GM12801 (cell line): Measurements from ENCODE around the gene NOTCH4.

ENCODE experiments used
- TF ChIP-seq, protein P1 (sequence below): IDR thresholded peaks from one replicate; pipeline ENCODE4 v1.5.1; 2011; ENCODE audit warnings: control low read depth; ENCODE audit not compliant: insufficient read length; ENCODE audit errors: extremely low read depth

NOTCH4 gene

DNA sequence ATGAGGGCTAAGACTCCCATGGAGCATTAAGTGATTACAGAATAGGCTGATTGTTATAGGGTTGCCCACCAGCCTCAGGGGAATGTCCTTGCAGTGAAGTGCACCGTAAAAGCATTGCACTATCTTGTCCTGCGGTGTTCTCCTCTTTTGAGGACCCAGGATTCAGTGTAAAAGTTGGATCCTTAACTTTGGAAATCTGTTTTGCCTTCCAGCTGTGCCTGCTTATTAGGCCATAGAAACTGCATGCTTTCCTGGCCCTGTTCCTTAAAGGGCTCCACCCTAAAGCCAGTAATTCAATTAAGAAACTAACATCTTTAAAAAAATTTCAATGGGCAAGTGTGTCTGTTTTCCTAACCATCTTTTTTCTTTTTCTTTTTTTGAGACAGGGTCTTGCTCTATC, 25.4 kb upstream of the NOTCH4 start:
- TF ChIP-seq, protein P1, sequence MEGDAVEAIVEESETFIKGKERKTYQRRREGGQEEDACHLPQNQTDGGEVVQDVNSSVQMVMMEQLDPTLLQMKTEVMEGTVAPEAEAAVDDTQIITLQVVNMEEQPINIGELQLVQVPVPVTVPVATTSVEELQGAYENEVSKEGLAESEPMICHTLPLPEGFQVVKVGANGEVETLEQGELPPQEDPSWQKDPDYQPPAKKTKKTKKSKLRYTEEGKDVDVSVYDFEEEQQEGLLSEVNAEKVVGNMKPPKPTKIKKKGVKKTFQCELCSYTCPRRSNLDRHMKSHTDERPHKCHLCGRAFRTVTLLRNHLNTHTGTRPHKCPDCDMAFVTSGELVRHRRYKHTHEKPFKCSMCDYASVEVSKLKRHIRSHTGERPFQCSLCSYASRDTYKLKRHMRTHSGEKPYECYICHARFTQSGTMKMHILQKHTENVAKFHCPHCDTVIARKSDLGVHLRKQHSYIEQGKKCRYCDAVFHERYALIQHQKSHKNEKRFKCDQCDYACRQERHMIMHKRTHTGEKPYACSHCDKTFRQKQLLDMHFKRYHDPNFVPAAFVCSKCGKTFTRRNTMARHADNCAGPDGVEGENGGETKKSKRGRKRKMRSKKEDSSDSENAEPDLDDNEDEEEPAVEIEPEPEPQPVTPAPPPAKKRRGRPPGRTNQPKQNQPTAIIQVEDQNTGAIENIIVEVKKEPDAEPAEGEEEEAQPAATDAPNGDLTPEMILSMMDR, result no peak

DNA sequence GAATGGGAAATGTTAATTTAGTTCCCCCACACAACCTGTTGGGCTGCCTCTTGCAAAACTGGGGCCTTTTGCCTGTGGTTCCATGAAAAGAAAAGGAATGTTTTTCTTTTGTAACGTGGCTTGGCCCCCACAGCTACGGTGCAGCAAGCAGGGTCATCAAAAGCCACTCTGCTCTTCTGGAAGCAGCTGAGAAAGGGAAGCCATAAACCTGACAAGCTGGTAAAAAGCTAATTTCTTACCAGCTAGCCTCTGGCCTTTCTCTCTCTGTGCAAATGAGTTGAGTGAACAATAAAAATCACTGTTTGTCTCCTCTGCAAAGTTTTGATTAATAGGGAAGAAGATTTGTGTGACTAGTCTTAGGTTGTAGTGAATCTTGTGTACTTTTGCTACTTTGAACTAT, 23.5 kb upstream of the NOTCH4 start:
- TF ChIP-seq, protein P1, result no peak

DNA sequence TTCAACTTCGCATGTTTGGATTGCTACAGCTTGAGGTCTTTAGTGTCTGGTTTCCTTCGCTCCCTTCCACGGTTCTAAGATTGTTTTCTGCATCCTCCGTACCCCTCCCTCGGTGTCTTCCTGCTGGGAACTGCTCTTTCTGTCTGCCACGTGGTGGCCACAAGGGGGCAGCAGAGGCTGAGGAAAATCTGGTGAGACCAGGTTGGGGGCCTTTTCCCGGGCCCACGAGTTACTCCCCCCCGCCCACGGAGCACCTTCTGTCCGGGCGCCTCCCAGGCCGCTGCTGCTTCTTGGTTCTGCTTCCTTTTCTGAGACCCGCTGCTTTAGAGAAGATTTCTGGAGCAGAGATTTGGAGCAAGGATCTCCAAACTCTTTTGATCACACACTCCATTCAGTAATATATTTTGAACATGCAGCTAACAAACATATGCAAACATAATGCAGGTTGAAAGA, 21.1 kb upstream of the NOTCH4 start:
- TF ChIP-seq, protein P1, result no peak

DNA sequence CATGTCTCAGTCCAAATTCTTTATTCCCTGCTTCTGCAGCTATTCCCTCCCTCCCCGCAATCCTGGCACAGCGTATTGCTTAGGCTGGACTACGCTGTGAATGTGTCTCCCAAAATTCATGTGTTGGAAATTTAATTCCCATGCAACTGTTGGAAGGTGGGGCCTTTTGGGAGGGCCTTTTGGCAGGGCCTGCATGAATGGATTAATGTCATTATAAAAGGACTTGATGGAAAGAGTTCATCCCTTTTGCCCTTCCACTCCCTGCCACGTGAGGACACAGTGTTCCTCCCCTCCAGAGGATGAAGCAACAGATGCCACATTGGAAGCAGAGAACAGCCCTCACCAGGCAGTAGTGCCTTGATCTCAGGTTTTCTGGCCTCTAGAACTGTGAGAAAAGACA, 20.4 kb upstream of the NOTCH4 start:
- TF ChIP-seq, protein P1, result no peak

DNA sequence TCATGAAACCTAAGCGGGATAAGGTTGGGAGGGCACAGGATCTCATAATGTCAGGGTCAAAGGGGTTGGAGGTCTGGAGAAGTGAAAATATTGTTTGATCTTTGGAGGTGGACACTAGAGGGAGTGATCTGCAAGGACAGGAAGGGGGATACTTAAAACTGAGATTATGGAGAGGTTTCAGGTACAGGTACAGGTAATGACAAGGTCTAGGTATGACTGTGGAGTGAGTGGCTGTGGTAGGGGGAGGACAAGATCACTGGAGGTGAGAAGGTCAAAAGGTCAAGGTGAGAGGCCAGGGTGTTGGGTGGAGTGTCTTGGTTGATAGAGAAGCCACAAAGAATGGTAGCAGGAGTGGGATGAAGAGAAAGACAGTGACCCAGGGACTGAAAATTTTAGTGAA, 16.8 kb upstream of the NOTCH4 start:
- TF ChIP-seq, protein P1, result no peak

DNA sequence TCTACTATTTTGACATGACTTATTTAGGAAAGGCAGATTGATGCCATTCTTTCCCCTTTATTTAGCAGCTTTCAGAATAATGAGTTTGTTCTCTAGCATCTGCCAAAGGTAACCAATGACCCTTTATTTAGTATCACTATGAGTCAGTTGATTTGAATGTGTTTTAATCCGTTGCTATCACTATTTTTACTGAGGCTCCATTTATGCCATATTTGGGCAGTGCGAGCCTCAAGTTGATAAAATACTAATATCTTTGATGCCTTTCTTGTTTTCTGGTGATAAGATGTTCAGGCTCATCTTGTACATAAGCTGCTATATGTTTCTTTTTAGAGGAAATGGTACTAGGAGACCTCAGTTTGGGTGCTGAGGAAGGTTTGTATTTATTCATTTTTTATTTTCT, 15.6 kb upstream of the NOTCH4 start:
- TF ChIP-seq, protein P1, result no peak

DNA sequence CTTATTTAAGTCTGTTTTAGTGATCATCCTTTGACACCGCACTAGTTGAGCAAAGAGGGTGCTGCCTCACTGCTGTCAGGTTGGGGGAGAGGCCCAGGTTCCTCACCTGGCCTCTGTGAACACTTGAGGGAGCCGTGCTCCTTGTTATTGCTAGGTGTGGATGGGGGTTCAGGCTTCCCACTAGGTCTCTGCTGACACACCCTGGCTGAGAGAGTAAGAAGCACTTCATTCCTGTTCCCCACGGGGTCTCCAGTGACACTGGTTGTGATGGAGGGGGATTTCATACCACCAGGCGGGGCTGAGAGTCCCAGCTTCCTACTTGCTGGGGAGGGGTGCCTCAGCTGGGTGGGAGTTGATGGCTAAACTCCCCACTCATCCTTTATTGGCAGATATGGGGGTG, 11.1 kb upstream of the NOTCH4 start:
- TF ChIP-seq, protein P1, result no peak

DNA sequence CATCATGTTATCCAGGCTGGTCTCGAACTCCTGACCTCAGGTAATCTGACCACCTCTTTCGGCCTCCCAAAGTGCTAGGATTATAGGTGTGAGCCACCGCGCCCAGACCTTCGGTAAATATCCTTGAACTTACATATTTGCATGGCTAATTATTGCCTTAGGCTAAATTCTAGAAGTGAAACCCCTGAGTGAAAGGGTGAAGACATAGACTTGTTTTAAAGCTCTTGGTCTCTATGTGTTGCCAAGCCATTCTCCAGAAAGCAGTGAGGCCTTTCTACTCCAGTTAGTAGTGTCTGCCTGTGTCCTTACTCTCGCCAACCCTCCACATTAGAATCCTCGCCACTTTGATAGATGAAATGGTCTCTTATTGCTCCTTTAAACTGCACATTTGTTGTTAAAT, 2.6 kb upstream of the NOTCH4 start:
- TF ChIP-seq, protein P1, result no peak
